ENCODE measurements around the gene UGGT2.
"Not testable (repeated sequence)": the region's sequence is repeated elsewhere in the genome, so short reads cannot be mapped to it uniquely, and the experiment has no call there.

Gene UGGT2

GRCh38 chr13:95791084-95791722, 262.0 kb downstream of the UGGT2 start:
- no peak for DNase-seq

GRCh38 chr13:95789315-95789714, 263.9 kb downstream of the UGGT2 start:
- DNase-seq, result not testable (repeated sequence)

- DNase-seq, result no peak
These were observed 265.1 kb downstream of the UGGT2 start for GRCh38 chr13:95788100-95788463.

GRCh38 chr13:95787356-95788099, 265.7 kb downstream of the UGGT2 start:
- no peak for DNase-seq

GRCh38 chr13:95784900-95785290, 268.3 kb downstream of the UGGT2 start:
- no peak for DNase-seq

GRCh38 chr13:95784161-95784899, 268.9 kb downstream of the UGGT2 start:
- no peak for DNase-seq

- DNase-seq, result no peak
These were observed 269.5 kb downstream of the UGGT2 start for GRCh38 chr13:95783747-95784146.

- DNase-seq, result not testable (repeated sequence)
These were observed 271.3 kb downstream of the UGGT2 start for GRCh38 chr13:95781940-95782339.

GRCh38 chr13:95781016-95781415, 272.2 kb downstream of the UGGT2 start:
- no peak for DNase-seq

GRCh38 chr13:95779522-95779921, 273.7 kb downstream of the UGGT2 start:
- DNase-seq, result no peak

GRCh38 chr13:95771905-95772304, 281.3 kb downstream of the UGGT2 start:
- DNase-seq, result no peak

GRCh38 chr13:95763601-95764000, 289.6 kb downstream of the UGGT2 start:
- no peak for DNase-seq

- DNase-seq, result not testable (repeated sequence)
These were observed 290.6 kb downstream of the UGGT2 start for GRCh38 chr13:95762626-95763025.

- no peak for DNase-seq
These were observed 297.1 kb downstream of the UGGT2 start for GRCh38 chr13:95756072-95756471.

GRCh38 chr13:95754069-95754468, 299.1 kb downstream of the UGGT2 start:
- DNase-seq, result no peak

- no peak for DNase-seq
These were observed 300.5 kb downstream of the UGGT2 start for GRCh38 chr13:95752677-95753076.
